ENCODE results near the gene TMEM151A. TPM values are rescaled to one million over a fixed set of nuclear protein-coding genes. Genes with fewer than 3 reads are reported as not detected.
"Not testable (repeated sequence)": the region's sequence is repeated elsewhere in the genome, so short reads cannot be mapped to it uniquely, and the experiment has no call there.

The TMEM151A gene
- 0.26 TPM for polyA plus RNA-seq (2013, experiment 1 of 2)
- polyA plus RNA-seq (2013, experiment 2 of 2): 0.30 TPM

DNA sequence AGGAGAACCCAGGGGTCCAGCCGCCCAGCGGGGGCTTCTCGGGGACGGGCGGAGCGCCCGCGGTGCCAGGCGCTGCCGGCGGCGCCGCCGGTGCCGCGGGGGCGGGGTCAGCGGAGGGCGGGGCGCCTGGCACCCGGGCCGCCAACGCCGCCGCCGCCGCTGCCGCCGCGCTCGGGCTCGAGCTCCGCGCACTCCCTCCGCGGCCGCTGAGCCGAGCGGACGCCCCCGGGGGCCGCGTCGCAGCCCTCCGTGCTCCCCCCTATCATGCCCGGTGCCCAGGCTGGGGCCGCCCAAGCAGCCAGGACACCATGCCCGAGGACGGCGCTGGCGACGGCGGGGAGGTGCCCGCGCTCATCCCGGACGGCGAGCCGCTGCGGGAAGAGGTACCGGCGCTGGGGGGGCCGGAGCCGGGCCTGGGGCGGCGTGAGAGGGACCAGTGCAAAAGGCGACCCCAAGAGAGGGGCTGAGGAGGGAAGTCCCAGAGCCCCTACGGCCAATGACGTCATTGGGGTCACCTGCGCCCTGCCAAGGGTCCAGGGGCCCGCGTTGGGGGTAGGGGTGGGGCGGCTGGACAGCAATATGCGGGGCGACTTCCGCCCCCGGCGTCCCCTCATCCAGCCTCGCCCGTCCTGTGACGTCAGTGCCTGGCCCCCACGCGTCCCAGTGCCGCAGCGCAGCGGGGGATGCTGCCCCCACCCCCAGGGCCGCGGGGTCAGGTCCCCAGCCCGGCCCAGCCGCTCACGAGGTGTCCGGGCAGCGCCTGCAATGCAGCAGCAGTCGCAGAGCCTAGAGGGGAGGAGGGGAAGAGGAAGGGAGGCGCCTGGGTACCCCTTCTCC is at the start of gene TMEM151A:
TSS of gene TMEM151A (plus strand) at position 189 of the 837 bp plus-strand sequence. CDS start at position 309, 120 bp downstream.
- Histone ChIP-seq H3K36me3 (ENCODE audit: control insufficient read depth, insufficient read depth, low read length) (peaks cover 1% of the 10 kb centered on the region), H3K9me3 (ENCODE audit: control insufficient read depth, low read length) (no peaks in the 10 kb centered on the region), H3K27ac (ENCODE audit: low read depth, low read length, severe bottlenecking) (no peak within 1 kb of the TSS), H3K4me1 (ENCODE audit: control insufficient read depth, insufficient read depth, low read length, poor library complexity, severe bottlenecking) (peaks cover 13% of the 10 kb centered on the region), H3K4me3 (ENCODE audit: extremely low read depth, insufficient read depth, low read length, poor library complexity, severe bottlenecking) (peak within 1 kb of the TSS; percentile 18)
- WGBS, 2 experiments (ENCODE audit: insufficient coverage in 2 of 2): 2 to 3% methylated on average over 56 to 79 of the region's 95 CpGs

DNA sequence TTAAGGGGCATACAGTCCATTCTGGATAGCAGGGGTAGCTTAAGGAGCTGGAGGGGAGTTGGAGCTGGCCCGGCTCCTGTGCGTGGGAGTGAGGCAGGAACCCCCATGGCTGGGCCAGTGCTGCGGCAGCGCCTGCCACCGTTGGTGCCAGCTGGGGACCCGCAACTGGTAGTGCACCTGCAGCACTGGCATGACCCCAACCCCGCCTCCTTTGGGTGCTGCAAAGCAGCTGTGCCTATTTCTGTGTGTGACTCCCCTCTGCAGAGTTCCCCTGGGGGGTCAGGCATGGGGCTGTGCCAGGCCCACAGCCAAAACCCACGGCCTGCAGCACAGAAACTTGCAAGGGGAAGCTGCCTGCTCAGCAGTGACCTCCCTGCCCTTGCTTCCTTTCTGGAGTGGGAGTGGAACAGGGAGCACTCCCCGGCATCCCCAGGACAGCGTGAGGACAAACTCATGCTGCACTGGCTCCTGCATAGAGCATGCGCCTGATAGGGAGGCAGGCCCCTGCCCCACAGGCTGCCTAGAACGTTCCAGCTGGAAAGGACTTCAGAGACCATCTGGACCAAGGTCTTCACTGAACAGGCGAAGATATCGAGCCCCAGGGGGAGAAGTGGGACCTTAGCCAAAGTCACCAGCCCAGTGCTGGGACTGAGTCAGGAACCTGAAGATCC is 49.5 kb upstream of the TMEM151A start:
- Histone ChIP-seq H3K4me3 (ENCODE audit: extremely low read depth, insufficient read depth, low read length, poor library complexity, severe bottlenecking) (no peak overlapping the region), H3K36me3 (ENCODE audit: control insufficient read depth, insufficient read depth, low read length) (peaks cover 89% of the 10 kb centered on the region), H3K4me1 (ENCODE audit: control insufficient read depth, insufficient read depth, low read length, poor library complexity, severe bottlenecking) (no peaks in the 10 kb centered on the region), H3K9me3 (ENCODE audit: control insufficient read depth, low read length) (no peaks in the 10 kb centered on the region), H3K27ac (ENCODE audit: low read depth, low read length, severe bottlenecking) (no peak overlapping the region)
- 96 to 97% methylated on average over 12 to 14 of the region's 14 CpGs for WGBS, 2 experiments (ENCODE audit: insufficient coverage in 2 of 2)

DNA sequence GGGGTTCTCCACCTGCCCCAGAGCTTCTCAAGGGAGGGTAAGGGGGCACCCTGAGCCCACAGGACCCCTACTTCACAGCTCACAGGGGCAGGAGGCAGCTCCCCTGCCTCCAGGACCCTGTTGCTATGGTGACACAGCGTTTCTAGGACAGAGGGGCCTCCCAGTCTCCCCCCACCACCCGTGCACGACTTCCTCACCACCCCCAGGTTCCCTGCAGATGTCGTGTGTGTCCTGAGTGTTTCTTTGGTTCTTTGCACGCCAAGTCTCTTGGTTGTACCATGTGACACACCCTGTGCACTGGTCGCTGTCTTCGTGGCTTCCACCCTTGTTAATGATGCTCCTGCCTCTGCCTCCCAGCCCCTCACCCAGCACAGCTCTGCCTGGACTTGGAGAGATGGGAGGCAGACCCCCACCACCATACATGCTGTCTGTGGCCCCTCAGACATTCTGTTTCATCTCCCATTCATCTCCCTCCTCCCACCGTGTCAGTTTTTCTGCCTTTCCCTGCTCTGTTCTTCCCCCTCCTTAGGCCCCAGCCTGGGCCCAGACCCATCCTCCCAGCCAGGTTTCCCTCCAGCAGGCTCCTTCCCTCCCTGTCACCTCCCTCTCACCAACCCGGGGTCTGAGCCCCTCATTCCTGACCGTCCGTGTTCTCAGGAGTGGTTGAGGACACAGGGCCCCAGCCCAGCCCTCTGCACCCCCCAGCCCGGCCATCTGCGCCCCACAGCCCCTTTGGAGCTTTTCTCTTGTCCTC is 47.7 kb upstream of the TMEM151A start:
- Histone ChIP-seq H3K27ac (ENCODE audit: low read depth, low read length, severe bottlenecking) (no peak overlapping the region), H3K36me3 (ENCODE audit: control insufficient read depth, insufficient read depth, low read length) (peaks cover 89% of the 10 kb centered on the region), H3K4me1 (ENCODE audit: control insufficient read depth, insufficient read depth, low read length, poor library complexity, severe bottlenecking) (no peaks in the 10 kb centered on the region), H3K9me3 (ENCODE audit: control insufficient read depth, low read length) (no peaks in the 10 kb centered on the region), H3K4me3 (ENCODE audit: extremely low read depth, insufficient read depth, low read length, poor library complexity, severe bottlenecking) (no peak overlapping the region)
- WGBS, 2 experiments (ENCODE audit: insufficient coverage in 2 of 2): 85 to 87% methylated on average over 9 to 12 of the region's 13 CpGs

DNA sequence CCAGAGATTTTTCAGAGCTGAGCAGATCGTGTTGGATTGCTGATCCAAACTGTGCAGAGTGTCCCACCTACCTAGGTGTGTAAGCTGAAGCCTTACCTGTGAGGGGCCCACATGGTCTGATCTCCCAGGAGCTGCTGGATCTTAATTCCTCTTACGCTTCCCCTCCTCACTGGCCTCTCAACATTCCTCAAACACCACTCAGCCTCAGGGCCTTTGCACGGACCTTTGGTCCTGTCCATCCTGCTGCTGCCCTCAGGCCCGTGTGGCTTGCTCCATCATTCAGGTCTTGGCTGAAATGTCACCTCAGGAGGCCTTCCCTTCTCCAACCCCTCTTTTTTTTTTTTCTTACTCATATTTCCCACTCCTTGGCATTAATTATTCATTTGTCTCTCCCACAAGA is 44.4 kb upstream of the TMEM151A start:
- no peaks in the 10 kb centered on the region for H3K9me3 ChIP-seq (ENCODE audit: control insufficient read depth, low read length)
- H3K27ac ChIP-seq (ENCODE audit: low read depth, low read length, severe bottlenecking): no peak overlapping the region
- H3K36me3 ChIP-seq (ENCODE audit: control insufficient read depth, insufficient read depth, low read length): peaks cover 75% of the 10 kb centered on the region
- WGBS, 2 experiments (ENCODE audit: insufficient coverage in 2 of 2): 84 to 96% methylated on average over 3 to 4 of the region's 4 CpGs
- H3K4me3 ChIP-seq (ENCODE audit: extremely low read depth, insufficient read depth, low read length, poor library complexity, severe bottlenecking): no peak overlapping the region
- H3K4me1 ChIP-seq (ENCODE audit: control insufficient read depth, insufficient read depth, low read length, poor library complexity, severe bottlenecking): no peaks in the 10 kb centered on the region

DNA sequence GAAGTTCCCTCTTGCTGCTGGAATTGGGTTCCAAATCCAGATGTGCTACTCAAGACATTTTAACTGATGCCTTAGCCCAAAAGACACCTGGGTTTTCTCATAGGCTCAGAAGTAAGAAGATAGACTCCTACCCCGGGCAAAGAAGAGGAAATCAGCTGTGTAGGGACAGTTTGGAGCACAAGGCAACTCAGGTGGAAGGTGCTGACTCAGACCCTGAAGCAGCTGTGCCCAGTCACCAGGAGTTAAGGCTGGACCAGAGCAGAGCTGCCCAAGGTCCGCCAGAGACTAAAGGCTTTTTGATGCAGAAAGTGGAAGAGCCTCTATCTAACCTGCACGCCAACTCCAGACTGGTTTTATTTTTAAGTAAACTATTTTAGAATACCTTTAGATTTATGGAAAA is 43.9 kb upstream of the TMEM151A start:
- WGBS, 2 experiments (ENCODE audit: insufficient coverage in 2 of 2): 100% methylated on average over 1 to 2 of the region's 3 CpGs
- Histone ChIP-seq H3K36me3 (ENCODE audit: control insufficient read depth, insufficient read depth, low read length) (peaks cover 73% of the 10 kb centered on the region), H3K9me3 (ENCODE audit: control insufficient read depth, low read length) (no peaks in the 10 kb centered on the region), H3K4me3 (ENCODE audit: extremely low read depth, insufficient read depth, low read length, poor library complexity, severe bottlenecking) (no peak overlapping the region), H3K4me1 (ENCODE audit: control insufficient read depth, insufficient read depth, low read length, poor library complexity, severe bottlenecking) (no peaks in the 10 kb centered on the region), H3K27ac (ENCODE audit: low read depth, low read length, severe bottlenecking) (no peak overlapping the region)

DNA sequence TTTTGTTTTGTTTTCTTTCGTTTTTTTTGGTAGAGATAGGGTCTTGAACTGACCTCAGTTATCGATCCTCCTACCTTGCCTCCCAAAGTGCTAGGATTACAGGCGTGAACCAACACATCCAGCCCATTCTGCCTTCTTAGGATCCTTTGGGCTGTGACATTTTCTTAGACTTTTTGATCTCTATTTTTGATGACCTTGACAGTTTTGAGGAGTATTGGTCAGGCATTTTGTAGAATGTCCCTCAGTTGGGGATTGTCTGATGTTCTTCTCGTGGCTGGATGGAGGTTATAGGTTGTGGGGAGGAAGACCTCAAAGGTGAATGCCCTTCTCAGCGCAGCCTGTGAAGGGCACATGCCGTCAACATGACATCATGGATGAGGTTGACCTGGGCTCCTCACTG is 42.8 kb upstream of the TMEM151A start:
- Histone ChIP-seq H3K4me3 (ENCODE audit: extremely low read depth, insufficient read depth, low read length, poor library complexity, severe bottlenecking) (no peak overlapping the region), H3K4me1 (ENCODE audit: control insufficient read depth, insufficient read depth, low read length, poor library complexity, severe bottlenecking) (no peaks in the 10 kb centered on the region), H3K27ac (ENCODE audit: low read depth, low read length, severe bottlenecking) (no peak overlapping the region), H3K36me3 (ENCODE audit: control insufficient read depth, insufficient read depth, low read length) (peaks cover 64% of the 10 kb centered on the region), H3K9me3 (ENCODE audit: control insufficient read depth, low read length) (no peaks in the 10 kb centered on the region)
- 60 to 97% methylated on average over 1 to 4 of the region's 6 CpGs for WGBS, 2 experiments (ENCODE audit: insufficient coverage in 2 of 2)

DNA sequence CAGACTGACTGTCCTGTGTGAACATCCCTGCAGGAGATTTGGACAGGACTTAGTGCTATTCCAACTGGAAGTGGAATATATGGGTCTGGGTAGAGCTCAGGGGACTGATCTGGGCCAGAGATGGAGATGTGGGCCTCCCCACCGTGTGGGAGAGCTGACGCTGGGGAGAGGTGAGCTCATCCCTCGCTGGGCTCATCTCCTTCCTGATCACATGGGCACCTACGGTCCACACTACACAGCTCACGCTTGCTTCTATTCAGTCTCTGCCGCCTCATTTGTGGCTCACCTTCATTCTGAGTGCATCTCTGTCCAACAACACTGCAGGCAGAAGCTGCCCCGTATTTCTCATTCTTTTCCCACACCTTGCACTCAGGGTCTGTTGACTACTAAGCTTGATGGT is 39.9 kb upstream of the TMEM151A start:
- Histone ChIP-seq H3K36me3 (ENCODE audit: control insufficient read depth, insufficient read depth, low read length) (peaks cover 42% of the 10 kb centered on the region), H3K4me1 (ENCODE audit: control insufficient read depth, insufficient read depth, low read length, poor library complexity, severe bottlenecking) (peaks cover 7% of the 10 kb centered on the region), H3K4me3 (ENCODE audit: extremely low read depth, insufficient read depth, low read length, poor library complexity, severe bottlenecking) (no peak overlapping the region), H3K9me3 (ENCODE audit: control insufficient read depth, low read length) (no peaks in the 10 kb centered on the region), H3K27ac (ENCODE audit: low read depth, low read length, severe bottlenecking) (no peak overlapping the region)
- 60 to 100% methylated on average over 2 of the region's 7 CpGs for WGBS, 2 experiments (ENCODE audit: insufficient coverage in 2 of 2)

DNA sequence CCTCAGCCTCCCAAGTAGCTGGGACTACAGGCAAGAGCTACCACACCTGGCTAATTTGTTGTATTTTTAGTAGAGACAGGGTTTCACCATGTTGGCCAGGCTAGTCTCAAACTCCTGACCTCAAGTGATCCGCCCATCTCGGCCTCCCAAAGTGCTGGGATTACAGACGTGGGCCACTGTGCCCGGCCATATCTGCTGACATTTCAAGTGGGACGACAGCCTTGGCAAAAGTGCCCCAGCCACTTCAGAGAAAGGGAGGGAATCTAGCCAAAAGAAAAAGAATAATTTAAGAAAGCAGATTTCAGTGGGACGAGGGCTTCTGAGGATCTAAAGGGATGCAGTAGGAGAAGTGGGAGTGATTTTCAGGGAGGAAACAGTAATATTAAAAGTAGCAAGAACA is 38.6 kb upstream of the TMEM151A start:
- H3K36me3 ChIP-seq (ENCODE audit: control insufficient read depth, insufficient read depth, low read length): peaks cover 31% of the 10 kb centered on the region
- not testable (repeated sequence) for H3K4me1 ChIP-seq (ENCODE audit: control insufficient read depth, insufficient read depth, low read length, poor library complexity, severe bottlenecking); H3K9me3 ChIP-seq (ENCODE audit: control insufficient read depth, low read length); H3K4me3 ChIP-seq (ENCODE audit: extremely low read depth, insufficient read depth, low read length, poor library complexity, severe bottlenecking); H3K27ac ChIP-seq (ENCODE audit: low read depth, low read length, severe bottlenecking)
- WGBS, 2 experiments (ENCODE audit: insufficient coverage in 2 of 2): 88 to 91% methylated on average over 5 to 6 of the region's 6 CpGs

DNA sequence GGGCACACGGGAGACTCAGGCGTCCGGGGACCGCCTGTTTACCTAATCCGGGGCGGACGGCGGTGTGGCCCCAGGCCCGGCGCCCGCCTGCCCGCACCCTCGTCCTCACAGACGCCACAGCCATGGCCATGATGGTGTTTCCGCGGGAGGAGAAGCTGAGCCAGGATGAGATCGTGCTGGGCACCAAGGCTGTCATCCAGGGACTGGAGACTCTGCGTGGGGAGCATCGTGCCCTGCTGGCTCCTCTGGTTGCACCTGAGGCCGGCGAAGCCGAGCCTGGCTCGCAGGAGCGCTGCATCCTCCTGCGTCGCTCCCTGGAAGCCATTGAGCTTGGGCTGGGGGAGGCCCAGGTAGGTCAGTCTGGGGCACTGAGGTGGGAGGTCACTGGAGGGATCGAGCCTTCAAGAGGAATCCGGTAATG is 33.2 kb upstream of the TMEM151A start:
- H3K27ac ChIP-seq (ENCODE audit: low read depth, low read length, severe bottlenecking): no peak overlapping the region

DNA sequence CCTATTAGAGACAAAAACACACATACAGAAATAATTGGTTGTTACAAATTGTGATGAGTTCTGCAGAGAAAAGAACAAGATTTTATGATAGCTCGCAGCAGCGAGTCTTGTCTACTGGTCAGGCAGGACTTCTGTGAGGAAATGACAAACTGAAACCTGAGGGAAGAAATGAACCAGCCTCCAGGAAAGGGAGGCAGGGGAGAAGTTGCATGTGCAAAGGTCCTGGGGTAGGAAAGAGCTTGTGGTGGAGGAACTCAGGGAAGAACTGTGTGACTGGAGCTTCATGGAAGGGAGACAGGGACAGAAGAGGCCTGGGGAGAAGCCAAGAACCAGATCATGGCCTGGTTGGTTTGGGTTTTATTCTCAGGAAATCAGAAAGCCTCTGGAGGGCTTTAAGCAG is 32.5 kb upstream of the TMEM151A start:
- no peak overlapping the region for H3K4me3 ChIP-seq (ENCODE audit: extremely low read depth, insufficient read depth, low read length, poor library complexity, severe bottlenecking)
- H3K4me1 ChIP-seq (ENCODE audit: control insufficient read depth, insufficient read depth, low read length, poor library complexity, severe bottlenecking): peaks cover 11% of the 10 kb centered on the region
- H3K27ac ChIP-seq (ENCODE audit: low read depth, low read length, severe bottlenecking): no peak overlapping the region
- WGBS, 2 experiments (ENCODE audit: insufficient coverage in 2 of 2): 100% methylated on average over 2 of the region's 2 CpGs
- H3K9me3 ChIP-seq (ENCODE audit: control insufficient read depth, low read length): no peaks in the 10 kb centered on the region
- H3K36me3 ChIP-seq (ENCODE audit: control insufficient read depth, insufficient read depth, low read length): peaks cover 46% of the 10 kb centered on the region

More for the DNA sequence above, 33.2 kb upstream of the TMEM151A start:
- 8 to 10% methylated on average over 19 to 28 of the region's 28 CpGs for WGBS, 2 experiments (ENCODE audit: insufficient coverage in 2 of 2)
- Histone ChIP-seq H3K9me3 (ENCODE audit: control insufficient read depth, low read length) (no peaks in the 10 kb centered on the region), H3K4me3 (ENCODE audit: extremely low read depth, insufficient read depth, low read length, poor library complexity, severe bottlenecking) (peak overlapping the region; percentile 86), H3K36me3 (ENCODE audit: control insufficient read depth, insufficient read depth, low read length) (peaks cover 39% of the 10 kb centered on the region), H3K4me1 (ENCODE audit: control insufficient read depth, insufficient read depth, low read length, poor library complexity, severe bottlenecking) (peaks cover 11% of the 10 kb centered on the region)

Measured in mesodermal cell (in vitro differentiated cells).